Measurements from ENCODE around the gene CTLA4.

The CTLA4 gene

DNA sequence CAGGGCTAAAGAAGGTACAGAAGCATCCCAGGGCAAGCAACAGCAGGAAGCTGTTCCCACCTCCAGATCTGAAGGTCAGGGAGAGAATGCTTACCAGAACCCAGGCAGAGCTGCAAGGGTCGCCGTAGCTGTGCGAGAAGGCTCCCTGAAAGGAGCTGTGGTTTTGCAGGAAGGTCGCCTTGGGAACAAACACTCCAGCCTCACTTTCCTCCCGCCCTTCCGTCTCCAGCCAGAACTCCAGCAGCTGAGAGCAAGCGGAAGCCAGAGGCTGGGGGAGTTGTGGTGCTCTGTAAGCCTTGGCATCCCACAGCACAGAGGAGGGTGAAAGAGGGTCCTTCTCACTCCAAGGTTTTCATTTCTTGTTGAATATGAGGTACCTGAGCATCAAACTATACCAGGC, 50.7 kb downstream of the CTLA4 start:
- Histone ChIP-seq H3K4me1 (ENCODE audit: control insufficient read depth in 2 of 2, insufficient read depth in 2 of 2, low read length in 2 of 2) (no peaks in the 10 kb centered on the region), H3K9me3 (ENCODE audit: control insufficient read depth in 2 of 2, low read length in 2 of 2) (no peaks in the 10 kb centered on the region), H3K4me3 (ENCODE audit: low read length in 2 of 2) (no peak overlapping the region), H3K27me3 (ENCODE audit: control insufficient read depth in 2 of 2, insufficient read depth in 2 of 2, low read length in 2 of 2) (no peaks in the 10 kb centered on the region), H3K27ac (ENCODE audit: low read depth in 2 of 2, low read length in 2 of 2) (no peak overlapping the region), H3K36me3 (ENCODE audit: control insufficient read depth in 2 of 2, insufficient read depth in 2 of 2, low read length in 2 of 2) (no peaks in the 10 kb centered on the region), H3K9ac (ENCODE audit: low read depth in 1 of 2, low read length in 2 of 2) (no peak overlapping the region)

DNA sequence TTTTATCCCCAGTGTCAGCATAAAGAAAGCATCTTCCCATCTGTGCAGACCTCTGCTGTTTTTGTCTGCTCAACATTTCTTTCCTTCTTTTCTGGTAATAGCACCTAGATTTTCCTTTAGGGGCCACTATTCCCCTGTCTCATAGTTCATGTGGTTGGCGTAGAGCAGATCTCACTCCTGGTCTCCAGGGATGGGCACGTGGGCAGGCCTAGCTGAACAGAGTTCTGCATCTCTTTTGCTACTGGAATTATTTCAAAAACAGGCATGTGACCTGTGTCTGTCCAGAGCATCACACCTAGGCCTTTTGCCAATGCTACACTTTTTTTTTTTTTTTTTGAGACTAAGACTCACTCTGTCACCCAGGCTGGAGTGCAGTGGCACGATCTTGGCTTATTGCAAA, 51.3 kb downstream of the CTLA4 start:
- no peaks in the 10 kb centered on the region for H3K27me3 ChIP-seq (ENCODE audit: control insufficient read depth in 2 of 2, insufficient read depth in 2 of 2, low read length in 2 of 2)
- no peak overlapping the region for H3K27ac ChIP-seq (ENCODE audit: low read depth in 2 of 2, low read length in 2 of 2)
- no peak overlapping the region for H3K4me3 ChIP-seq (ENCODE audit: low read length in 2 of 2)
- no peak overlapping the region for H3K9ac ChIP-seq (ENCODE audit: low read depth in 1 of 2, low read length in 2 of 2)
- no peaks in the 10 kb centered on the region for H3K4me1 ChIP-seq (ENCODE audit: control insufficient read depth in 2 of 2, insufficient read depth in 2 of 2, low read length in 2 of 2)
- H3K36me3 ChIP-seq (ENCODE audit: control insufficient read depth in 2 of 2, insufficient read depth in 2 of 2, low read length in 2 of 2) = no peaks in the 10 kb centered on the region
- no peaks in the 10 kb centered on the region for H3K9me3 ChIP-seq (ENCODE audit: control insufficient read depth in 2 of 2, low read length in 2 of 2)

Data from mucosa of rectum (tissue), 2 donors.